GM19193 (cell line): Measurements from ENCODE around the gene LMAN2L.

Source experiments
- POLR2A ChIP-seq: IDR thresholded peaks from 4 replicates; pipeline ENCODE4 v1.6.1; 2011; ENCODE audit not compliant: insufficient read depth, insufficient read length; ENCODE audit errors: extremely low read depth

LMAN2L gene, protein sequence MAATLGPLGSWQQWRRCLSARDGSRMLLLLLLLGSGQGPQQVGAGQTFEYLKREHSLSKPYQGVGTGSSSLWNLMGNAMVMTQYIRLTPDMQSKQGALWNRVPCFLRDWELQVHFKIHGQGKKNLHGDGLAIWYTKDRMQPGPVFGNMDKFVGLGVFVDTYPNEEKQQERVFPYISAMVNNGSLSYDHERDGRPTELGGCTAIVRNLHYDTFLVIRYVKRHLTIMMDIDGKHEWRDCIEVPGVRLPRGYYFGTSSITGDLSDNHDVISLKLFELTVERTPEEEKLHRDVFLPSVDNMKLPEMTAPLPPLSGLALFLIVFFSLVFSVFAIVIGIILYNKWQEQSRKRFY

DNA sequence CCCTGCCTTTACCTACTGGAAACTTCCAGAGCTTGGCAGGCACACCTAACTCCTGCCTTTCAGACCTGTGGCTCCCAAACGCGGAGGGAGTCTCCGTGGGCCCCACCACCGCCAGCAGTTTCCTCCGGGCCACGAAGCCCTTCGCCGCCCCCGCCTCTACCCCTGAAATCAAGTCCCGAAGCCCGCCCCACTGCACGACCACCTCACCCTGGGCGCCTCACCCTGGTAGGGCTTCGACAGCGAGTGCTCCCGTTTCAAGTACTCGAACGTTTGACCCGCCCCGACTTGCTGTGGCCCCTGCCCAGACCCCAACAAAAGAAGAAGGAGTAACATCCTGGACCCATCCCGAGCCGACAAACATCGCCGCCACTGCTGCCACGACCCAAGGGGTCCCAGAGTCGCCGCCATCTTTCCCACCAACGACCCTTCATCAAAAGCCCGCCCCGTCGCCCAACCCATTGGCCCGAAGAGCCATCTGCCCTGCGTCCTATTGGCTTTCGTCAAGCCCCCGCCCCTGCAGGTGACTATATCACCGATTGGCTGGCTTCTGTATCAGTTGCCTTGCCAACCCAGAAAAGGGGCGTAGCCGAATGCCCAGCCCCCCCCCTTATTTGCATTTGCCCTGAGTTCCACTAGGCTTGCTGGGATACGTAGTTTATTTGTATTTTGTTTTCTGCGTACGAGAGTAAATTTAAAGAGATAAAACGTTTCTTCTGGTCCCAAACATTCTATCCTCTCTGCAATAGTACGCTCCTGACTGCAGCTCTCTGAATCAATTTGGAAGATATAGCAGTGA lies at the start of gene LMAN2L:
TSS of gene LMAN2L (minus strand) at position 432 of the 796 bp plus-strand sequence. CDS start at position 408, 24 bp downstream.
- TF ChIP-seq POLR2A: peak; percentile 79

DNA sequence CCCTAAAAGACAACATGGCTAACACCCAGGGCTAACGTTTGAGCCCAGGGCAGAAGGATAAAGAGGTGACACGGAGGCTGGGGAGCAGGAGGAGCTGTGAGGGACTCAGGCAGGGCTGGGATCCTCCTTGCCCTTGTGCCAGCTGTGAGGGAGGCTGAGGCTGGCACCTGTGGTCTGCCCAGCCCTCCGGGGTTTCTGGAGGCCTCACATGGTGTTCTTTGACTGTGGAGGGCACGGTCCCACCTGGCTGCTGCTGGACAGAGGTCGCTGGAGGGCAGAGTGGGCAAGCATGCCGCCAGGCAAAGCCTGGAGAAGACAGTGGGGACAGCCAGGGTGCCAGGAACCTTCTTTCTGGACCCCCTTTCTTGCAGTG lies 49.4 kb upstream of the LMAN2L start:
- no peak for TF ChIP-seq POLR2A

DNA sequence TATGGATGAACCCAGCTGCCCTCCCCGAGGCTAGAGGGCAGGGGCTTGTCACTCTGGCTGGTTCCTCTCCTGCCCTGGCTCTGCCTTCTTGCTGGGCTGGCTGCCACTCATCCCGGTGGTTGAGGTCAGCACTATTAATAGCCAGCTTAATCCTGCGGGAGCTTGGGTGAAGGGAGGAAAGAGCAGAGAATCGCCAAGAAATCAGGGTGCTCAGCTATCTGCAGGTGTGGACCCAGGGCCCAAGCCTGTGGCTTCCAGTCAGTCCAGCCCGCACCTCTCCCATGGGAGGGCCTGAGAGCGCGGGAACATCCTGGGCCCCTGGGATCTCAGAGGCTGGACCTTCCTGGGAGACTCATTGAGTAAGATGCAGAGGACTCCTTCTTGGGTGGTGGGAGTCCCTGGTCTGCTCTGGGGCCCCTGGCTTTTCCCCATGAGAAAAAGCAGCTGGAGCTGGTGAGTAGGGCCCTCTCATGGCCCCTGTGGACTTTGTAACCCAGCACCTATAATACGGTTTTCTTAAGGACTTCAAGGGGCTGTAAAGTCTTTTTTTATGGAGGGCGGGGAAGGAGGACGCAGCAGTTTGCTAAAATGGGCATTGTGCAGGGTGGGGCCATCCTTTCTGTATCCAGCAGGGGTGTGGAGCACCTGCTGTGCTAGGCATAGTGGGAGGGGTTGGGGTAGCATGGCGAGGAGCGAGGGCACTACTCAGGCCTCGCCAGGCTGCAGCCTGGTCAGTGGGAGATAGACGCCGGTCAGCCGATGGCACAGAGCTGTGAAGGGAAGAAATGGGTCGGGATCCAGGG lies 48.8 kb upstream of the LMAN2L start:
- TF ChIP-seq POLR2A: no peak

GRCh38 chr2:96787411-96787810 lies 47.5 kb upstream of the LMAN2L start:
- no peak for TF ChIP-seq POLR2A

GRCh38 chr2:96783388-96783787 lies 43.5 kb upstream of the LMAN2L start:
- no peak for TF ChIP-seq POLR2A

DNA sequence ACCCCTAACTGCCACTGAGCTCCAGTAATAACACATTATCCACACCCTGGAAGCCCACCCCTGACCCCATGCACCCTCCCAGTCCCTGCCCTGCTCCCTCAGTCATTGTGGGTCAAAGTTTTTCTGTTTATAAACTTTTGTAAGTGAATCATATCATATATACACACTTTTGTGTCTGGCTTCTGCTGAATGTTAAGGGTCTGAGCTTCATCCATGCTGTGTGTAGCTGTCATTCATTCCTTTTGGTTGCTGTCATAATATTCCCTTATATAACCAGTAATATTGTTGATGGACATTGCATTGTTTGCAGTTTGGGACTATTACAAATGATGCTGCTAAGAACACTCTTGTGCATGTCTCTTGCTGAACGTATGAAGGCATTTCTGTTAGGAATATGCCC lies 35.3 kb upstream of the LMAN2L start:
- TF ChIP-seq POLR2A: no peak

GRCh38 chr2:96773922-96774321 lies 34.1 kb upstream of the LMAN2L start:
- no peak for TF ChIP-seq POLR2A

GRCh38 chr2:96772903-96773671 lies 33.2 kb upstream of the LMAN2L start:
- no peak for TF ChIP-seq POLR2A

DNA sequence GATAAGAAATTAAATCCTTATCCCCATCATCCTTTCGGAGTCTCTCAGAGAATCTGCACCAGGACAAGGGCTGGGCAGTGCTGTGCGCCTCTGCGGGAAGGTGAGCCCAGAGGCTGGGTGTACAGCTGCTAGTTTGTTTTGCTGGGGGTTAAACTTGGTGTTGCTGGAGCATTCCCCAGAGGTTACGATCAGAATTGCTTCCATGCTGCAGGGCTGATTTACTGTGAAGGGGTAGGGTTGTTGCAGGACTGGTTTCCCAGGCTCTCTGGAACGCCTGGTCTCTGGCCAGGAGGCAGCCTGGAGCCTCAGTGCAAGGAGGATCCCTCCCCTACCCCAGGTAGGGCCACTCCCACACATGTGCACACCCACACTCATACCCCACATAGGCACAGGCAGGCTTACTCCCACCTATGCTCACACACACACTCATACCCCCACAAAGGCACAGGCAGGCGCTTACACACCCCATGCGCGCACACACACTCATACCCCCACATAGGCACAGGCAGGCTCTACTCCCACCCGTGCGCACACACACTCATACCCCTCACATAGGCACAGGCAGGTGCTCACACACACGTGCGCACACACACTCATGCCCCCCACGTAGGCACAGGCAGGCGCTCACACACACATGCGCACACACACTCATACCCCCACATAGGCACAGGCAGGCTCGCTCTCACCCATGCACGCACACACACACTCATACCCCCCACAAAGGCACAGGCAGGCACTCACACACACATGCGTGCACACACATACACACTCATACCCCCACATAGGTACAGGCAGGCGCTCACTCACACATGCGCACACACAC lies 32.1 kb upstream of the LMAN2L start:
- no peak for TF ChIP-seq POLR2A

- no peak for TF ChIP-seq POLR2A
Observed at GRCh38 chr2:96770442-96771202, 30.8 kb upstream of the LMAN2L start.

DNA sequence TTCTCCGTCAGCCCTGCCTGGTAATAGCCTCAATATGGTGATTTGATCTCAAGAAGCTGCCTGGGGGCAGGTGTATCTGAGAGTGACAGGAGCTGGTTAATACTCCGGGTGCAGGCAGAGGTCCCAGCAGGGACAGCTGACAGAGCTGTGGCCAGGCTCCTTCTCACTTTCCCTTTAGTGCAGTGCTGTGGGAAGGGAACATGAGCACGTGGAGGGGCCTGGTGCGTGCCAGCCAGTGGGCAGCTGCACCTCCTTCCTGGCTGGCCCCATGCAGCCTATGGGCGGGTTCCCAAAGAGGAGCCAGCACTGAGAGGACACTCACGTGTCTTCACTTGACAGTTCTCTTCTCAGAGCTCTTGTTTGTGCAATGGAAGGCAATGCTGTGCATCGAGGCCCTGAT lies 29.9 kb upstream of the LMAN2L start:
- TF ChIP-seq POLR2A: no peak

GRCh38 chr2:96768083-96768561 lies 28.3 kb upstream of the LMAN2L start:
- TF ChIP-seq POLR2A: no peak
